Measurements from ENCODE around the gene SLX4IP. TPM values are rescaled to one million over a fixed set of nuclear protein-coding genes. Genes with fewer than 3 reads are reported as not detected.

SLX4IP gene
- total and polyA plus RNA-seq, 2 donors (not counting 1 experiment from before 2014, with no cell fraction given): 2.0 to 8.1 TPM

DNA sequence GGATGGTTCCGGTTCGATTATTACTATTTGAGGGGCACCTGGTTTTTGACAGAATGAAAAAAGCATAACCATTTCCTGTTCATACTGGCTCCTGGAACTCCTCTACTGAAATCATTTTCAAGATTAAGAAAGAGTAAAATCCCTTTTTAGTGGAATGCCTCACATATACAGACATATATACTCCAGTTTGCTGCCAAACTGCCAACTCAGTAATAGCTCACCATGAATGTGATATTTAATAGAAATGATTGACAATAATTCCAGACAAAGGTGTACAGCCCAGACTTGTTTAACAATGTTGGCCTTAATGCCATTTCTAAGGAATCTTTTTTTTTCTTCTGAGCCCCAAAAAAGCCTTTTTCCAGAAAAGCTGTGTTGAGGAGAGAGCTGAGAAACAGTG lies 145.6 kb downstream of the SLX4IP start:
- ChIA-PET CTCF (no interaction called here), POLR2A (no interaction called here)
- Histone ChIP-seq H3K4me1 (ENCODE audit: control insufficient read depth in 2 of 2, insufficient read depth in 2 of 2, low read length in 2 of 2) (no peaks in the 10 kb centered on the region), H3K79me2 (ENCODE audit: control insufficient read depth, insufficient read depth, low read length) (no peaks in the 10 kb centered on the region), H3K27ac (ENCODE audit: low read length in 2 of 2) (no peak overlapping the region), H3K36me3 (replicated peaks in 1 of 2; ENCODE audit: control extremely low read depth in 1 of 2, control insufficient read depth in 1 of 2, extremely low read depth in 1 of 2, insufficient read depth in 2 of 2, low read length in 1 of 2) (no peaks in the 10 kb centered on the region), H4K20me1 (ENCODE audit: control insufficient read depth, insufficient read depth, low read length, poor library complexity, severe bottlenecking) (no peaks in the 10 kb centered on the region), H3K9me3 (ENCODE audit: control extremely low read depth in 1 of 3, control insufficient read depth in 2 of 3, insufficient read depth in 1 of 3, low read length in 2 of 3) (no peaks in the 10 kb centered on the region), H2AFZ (ENCODE audit: insufficient read depth, low read depth, low read length, poor library complexity, severe bottlenecking) (no peak overlapping the region), H3K27me3 (replicated peaks in 1 of 4; ENCODE audit: control extremely low read depth in 1 of 4, control insufficient read depth in 3 of 4, insufficient read depth in 4 of 4, low read length in 3 of 4) (no peaks in the 10 kb centered on the region), H3K4me2 (replicated peaks; ENCODE audit: low read depth, low read length, poor library complexity, severe bottlenecking) (no peak overlapping the region), H3K4me3 (ENCODE audit: control extremely low read depth in 1 of 5, extremely low read depth in 1 of 5, insufficient read depth in 1 of 5, low read depth in 2 of 5, low read length in 4 of 5) (no peak overlapping the region), H3K9ac (ENCODE audit: low read length) (no peak overlapping the region)
- TF ChIP-seq EZH2 (IDR thresholded peaks at IDR 0.05; ENCODE audit: borderline replicate concordance, insufficient read depth, low read depth, low read length, poor library complexity, severe bottlenecking): no peak
- TF ChIP-seq, protein P1, sequence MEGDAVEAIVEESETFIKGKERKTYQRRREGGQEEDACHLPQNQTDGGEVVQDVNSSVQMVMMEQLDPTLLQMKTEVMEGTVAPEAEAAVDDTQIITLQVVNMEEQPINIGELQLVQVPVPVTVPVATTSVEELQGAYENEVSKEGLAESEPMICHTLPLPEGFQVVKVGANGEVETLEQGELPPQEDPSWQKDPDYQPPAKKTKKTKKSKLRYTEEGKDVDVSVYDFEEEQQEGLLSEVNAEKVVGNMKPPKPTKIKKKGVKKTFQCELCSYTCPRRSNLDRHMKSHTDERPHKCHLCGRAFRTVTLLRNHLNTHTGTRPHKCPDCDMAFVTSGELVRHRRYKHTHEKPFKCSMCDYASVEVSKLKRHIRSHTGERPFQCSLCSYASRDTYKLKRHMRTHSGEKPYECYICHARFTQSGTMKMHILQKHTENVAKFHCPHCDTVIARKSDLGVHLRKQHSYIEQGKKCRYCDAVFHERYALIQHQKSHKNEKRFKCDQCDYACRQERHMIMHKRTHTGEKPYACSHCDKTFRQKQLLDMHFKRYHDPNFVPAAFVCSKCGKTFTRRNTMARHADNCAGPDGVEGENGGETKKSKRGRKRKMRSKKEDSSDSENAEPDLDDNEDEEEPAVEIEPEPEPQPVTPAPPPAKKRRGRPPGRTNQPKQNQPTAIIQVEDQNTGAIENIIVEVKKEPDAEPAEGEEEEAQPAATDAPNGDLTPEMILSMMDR (IDR thresholded peaks at IDR 0.05): no peak
- WGBS (ENCODE audit: insufficient coverage): no CpG with 5 or more reads among the region's 2 CpGs
- Mint-ChIP-seq H3K9me3 (ENCODE audit: insufficient read depth) (no peaks in the 10 kb centered on the region), H3K4me1 (peaks cover 2% of the 10 kb centered on the region), H3K4me3 (no peak overlapping the region), H3K27ac (no peak overlapping the region), H3K27me3 (no peaks in the 10 kb centered on the region)
- no peak for ATAC-seq (ENCODE audit: low read depth)
- intact Hi-C loops (cut with micrococcal nuclease): no loop called here
- no peak for DNase-seq

DNA sequence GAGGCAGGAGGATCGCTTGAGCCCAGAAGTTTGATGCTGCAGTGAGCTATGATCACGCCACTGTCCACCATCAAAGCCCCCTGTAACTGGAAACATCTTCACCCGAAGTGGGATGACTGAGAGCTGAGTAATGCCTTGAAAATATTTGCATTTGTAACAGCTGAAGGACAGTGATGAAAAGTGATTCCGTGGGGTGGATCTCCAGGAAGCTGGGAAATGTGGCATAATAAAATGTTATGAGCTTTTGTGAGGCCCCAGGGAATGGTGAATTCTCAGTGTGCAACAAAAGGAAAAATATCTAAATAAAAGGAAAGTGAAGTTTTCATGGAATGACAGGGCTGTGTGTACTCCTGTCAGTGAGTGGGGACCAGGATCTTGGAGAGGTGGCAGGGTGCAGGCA lies 146.7 kb downstream of the SLX4IP start:
- Histone ChIP-seq H2AFZ (ENCODE audit: insufficient read depth, low read depth, low read length, poor library complexity, severe bottlenecking) (no peak overlapping the region), H3K9me3 (ENCODE audit: control extremely low read depth in 1 of 3, control insufficient read depth in 2 of 3, insufficient read depth in 1 of 3, low read length in 2 of 3) (no peaks in the 10 kb centered on the region), H3K4me1 (ENCODE audit: control insufficient read depth in 2 of 2, insufficient read depth in 2 of 2, low read length in 2 of 2) (no peaks in the 10 kb centered on the region), H3K36me3 (replicated peaks in 1 of 2; ENCODE audit: control extremely low read depth in 1 of 2, control insufficient read depth in 1 of 2, extremely low read depth in 1 of 2, insufficient read depth in 2 of 2, low read length in 1 of 2) (no peaks in the 10 kb centered on the region), H3K79me2 (ENCODE audit: control insufficient read depth, insufficient read depth, low read length) (no peaks in the 10 kb centered on the region), H3K27me3 (replicated peaks in 1 of 4; ENCODE audit: control extremely low read depth in 1 of 4, control insufficient read depth in 3 of 4, insufficient read depth in 4 of 4, low read length in 3 of 4) (no peaks in the 10 kb centered on the region), H3K27ac (ENCODE audit: low read length in 2 of 2) (no peak overlapping the region), H3K4me2 (replicated peaks; ENCODE audit: low read depth, low read length, poor library complexity, severe bottlenecking) (no peak overlapping the region), H3K4me3 (ENCODE audit: control extremely low read depth in 1 of 5, extremely low read depth in 1 of 5, insufficient read depth in 1 of 5, low read depth in 2 of 5, low read length in 4 of 5) (no peak overlapping the region), H4K20me1 (ENCODE audit: control insufficient read depth, insufficient read depth, low read length, poor library complexity, severe bottlenecking) (no peaks in the 10 kb centered on the region), H3K9ac (ENCODE audit: low read length) (no peak overlapping the region)
- Mint-ChIP-seq H3K9me3 (ENCODE audit: insufficient read depth) (no peaks in the 10 kb centered on the region), H3K4me1 (peaks cover 2% of the 10 kb centered on the region), H3K27me3 (no peaks in the 10 kb centered on the region), H3K4me3 (no peak overlapping the region), H3K27ac (no peak overlapping the region)
- CTCF ChIA-PET: no interaction called here
- intact Hi-C loops (cut with micrococcal nuclease): no loop called here
- TF ChIP-seq EZH2 (IDR thresholded peaks at IDR 0.05; ENCODE audit: borderline replicate concordance, insufficient read depth, low read depth, low read length, poor library complexity, severe bottlenecking): no peak
- TF ChIP-seq, protein P1 (IDR thresholded peaks at IDR 0.05): no peak
- POLR2A ChIA-PET: no interaction called here
- DNase-seq (no peak), ATAC-seq (ENCODE audit: low read depth) (no peak)
- 43% methylated on average over 1 of the region's 4 CpGs for WGBS (ENCODE audit: insufficient coverage)

All from B cell (primary cell).